Measurements from ENCODE around the gene ARF6.
"Not testable (repeated sequence)": the region's sequence is repeated elsewhere in the genome, so short reads cannot be mapped to it uniquely, and the experiment has no call there.

Gene ARF6

DNA sequence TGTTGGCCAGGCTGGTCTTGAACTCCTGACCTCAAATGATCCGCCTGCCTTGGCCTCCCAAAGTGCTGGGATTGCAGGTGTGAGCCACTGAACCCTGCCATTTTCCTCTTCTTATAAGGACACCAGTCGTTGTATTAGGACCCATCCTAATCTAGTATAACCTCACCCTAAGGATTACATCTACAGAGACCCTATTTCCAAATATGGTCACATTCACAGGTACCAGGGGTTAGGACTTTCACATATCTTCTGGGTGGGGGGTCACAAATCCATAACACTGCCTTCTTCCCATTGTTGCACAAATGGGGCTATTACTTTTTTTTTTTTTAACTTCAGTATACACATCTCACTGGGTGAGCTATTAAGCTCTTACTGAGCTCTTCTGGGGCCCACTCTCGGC is 38.6 kb downstream of the ARF6 start:
- TF ChIP-seq, protein P1, sequence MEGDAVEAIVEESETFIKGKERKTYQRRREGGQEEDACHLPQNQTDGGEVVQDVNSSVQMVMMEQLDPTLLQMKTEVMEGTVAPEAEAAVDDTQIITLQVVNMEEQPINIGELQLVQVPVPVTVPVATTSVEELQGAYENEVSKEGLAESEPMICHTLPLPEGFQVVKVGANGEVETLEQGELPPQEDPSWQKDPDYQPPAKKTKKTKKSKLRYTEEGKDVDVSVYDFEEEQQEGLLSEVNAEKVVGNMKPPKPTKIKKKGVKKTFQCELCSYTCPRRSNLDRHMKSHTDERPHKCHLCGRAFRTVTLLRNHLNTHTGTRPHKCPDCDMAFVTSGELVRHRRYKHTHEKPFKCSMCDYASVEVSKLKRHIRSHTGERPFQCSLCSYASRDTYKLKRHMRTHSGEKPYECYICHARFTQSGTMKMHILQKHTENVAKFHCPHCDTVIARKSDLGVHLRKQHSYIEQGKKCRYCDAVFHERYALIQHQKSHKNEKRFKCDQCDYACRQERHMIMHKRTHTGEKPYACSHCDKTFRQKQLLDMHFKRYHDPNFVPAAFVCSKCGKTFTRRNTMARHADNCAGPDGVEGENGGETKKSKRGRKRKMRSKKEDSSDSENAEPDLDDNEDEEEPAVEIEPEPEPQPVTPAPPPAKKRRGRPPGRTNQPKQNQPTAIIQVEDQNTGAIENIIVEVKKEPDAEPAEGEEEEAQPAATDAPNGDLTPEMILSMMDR (conservative IDR thresholded peaks at IDR 0.05; ENCODE audit: low read depth): no peak
- ChIA-PET CTCF (interaction anchor here (0.6 kb wide), 1 partner anchor 370 kb away, joined by 4 read pairs; no protein-coding TSS in a partner anchor), POLR2A (ENCODE audit: low non-redundant PET) (no interaction called here)
- no peak overlapping the region for H3K27ac ChIP-seq
- DNase-seq (ENCODE audit: low spot score): no peak

DNA sequence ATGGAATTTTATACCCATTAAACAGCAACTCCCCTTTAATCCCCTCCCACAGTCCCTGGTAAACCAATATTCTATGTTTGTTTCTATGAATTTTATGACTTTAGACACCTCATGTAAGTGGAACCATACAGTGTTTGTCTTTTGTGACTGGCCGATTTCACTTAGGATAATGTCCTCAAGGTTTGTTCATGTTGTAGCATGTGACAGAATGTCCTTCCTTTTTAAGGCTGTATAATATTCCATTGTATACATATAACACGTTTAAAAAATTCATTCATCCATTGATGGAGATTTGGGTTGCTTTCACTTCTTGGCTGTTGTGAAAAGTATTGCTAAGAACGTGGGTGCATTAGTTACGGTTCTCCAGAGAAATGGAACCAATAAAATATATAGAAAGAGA is 40.2 kb downstream of the ARF6 start:
- ChIA-PET CTCF (interaction anchor here (0.9 kb wide), 1 partner anchor 13 kb away, joined by 8 read pairs; no protein-coding TSS in a partner anchor), POLR2A (ENCODE audit: low non-redundant PET) (no interaction called here)
- no peak overlapping the region for H3K27ac ChIP-seq
- no peak for DNase-seq (ENCODE audit: low spot score)
- TF ChIP-seq, protein P1 (conservative IDR thresholded peaks at IDR 0.05; ENCODE audit: low read depth): no peak

DNA sequence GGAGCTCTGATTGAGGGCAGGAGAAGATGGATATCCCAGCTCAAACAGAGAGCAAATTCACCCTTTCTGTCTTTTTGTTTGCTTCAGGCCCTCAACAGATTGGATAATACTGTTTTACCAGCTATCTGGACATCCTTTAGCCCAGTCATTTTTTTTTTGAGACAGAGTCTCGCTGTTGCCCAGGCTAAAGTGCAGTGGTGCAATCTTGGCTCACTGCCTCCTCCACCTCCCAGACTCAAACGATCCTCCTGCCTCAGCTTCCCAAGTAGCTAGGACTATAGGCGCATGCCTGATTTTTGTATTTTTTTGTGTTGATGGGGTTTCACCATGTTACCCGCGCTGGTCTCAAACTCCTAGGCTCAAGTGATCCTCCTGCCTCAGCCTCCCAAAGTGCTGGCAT is 40.8 kb downstream of the ARF6 start:
- DNase-seq (ENCODE audit: low spot score): no peak
- CTCF ChIA-PET: no interaction called here
- POLR2A ChIA-PET (ENCODE audit: low non-redundant PET): no interaction called here
- TF ChIP-seq, protein P1 (conservative IDR thresholded peaks at IDR 0.05; ENCODE audit: low read depth): no peak
- no peak overlapping the region for H3K27ac ChIP-seq

DNA sequence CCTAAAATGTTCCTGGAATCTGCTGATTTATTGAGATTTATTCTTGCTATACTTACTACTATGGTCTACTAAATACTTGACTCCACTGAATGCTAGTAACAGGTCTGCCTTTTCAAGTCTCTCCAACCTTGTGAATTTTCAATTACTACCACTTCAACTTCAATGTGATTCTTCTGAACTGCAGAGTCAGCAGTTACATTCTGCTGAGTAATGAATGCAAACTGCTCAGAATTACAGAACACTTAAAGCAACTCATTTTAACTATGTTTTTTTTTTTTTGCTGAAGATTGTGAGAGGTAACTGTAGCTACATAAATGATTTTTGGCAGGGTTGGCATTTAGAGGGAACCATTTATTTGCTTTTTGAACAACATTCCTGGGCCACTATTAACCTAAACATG is 41.8 kb downstream of the ARF6 start:
- POLR2A ChIA-PET (ENCODE audit: low non-redundant PET): no interaction called here
- DNase-seq (ENCODE audit: low spot score): no peak
- CTCF ChIA-PET: no interaction called here
- TF ChIP-seq, protein P1 (conservative IDR thresholded peaks at IDR 0.05; ENCODE audit: low read depth): no peak
- no peak overlapping the region for H3K27ac ChIP-seq

DNA sequence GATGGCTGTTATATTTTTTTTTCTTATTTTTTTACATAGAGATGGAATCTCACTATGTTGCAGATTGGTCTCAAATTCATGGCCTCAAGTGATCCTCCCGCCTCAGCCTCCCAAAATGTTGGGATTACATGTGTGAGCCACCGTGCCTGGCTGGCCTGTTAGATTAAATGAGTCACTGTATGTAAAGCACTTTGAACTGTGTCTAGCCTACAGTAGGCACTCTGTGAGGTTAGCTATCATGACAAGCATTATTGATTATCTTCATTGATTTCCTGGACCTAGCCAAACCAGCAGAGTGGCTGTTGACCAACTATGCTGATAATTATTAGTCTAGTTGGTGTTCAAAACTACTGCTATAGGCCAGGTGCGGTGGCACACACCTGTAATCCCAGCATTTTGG is 42.6 kb downstream of the ARF6 start:
- ChIA-PET CTCF (no interaction called here), POLR2A (ENCODE audit: low non-redundant PET) (no interaction called here)
- DNase-seq (ENCODE audit: low spot score): no peak
- TF ChIP-seq, protein P1 (conservative IDR thresholded peaks at IDR 0.05; ENCODE audit: low read depth): no peak
- no peak overlapping the region for H3K27ac ChIP-seq

DNA sequence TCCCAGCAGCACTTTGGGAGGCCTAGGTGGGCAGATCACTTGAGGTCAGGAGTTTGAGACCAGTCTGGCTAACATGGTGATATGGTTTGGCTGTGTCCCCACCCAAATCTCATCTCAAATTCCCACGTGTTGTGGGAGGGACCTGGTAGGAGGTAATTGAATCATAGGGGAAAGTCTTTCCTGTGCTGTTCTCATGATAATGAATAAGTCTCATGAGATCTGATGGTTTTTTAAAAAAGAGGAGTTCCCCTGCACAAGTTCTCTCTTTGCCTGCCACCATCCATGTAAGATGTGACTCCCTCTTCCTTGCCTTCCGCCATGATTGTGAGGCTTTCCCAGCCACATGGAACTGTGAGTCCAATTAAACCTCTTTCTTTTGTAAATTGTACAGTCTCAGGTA is 43.4 kb downstream of the ARF6 start:
- POLR2A ChIA-PET (ENCODE audit: low non-redundant PET); H3K27ac ChIP-seq; DNase-seq (ENCODE audit: low spot score); CTCF ChIA-PET: not testable (repeated sequence)

DNA sequence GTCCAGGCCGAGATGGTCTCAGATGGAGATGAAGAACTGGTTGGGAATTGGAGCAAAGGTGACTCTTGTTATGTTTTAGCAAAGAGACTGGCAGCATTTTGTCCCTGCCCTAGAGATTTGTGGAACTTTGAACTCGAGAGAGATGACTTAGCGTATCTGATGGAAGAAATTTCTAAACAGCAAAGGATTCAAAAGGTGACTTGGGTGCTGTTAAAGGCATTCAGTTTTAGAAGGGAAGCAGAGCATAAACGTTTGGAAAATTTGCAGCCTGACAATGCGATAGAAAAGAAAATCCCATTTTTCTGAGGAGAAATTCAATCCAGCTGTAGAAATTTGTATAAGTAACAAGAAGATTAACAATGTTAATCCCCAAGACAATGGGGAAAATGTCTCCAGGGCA is 44.0 kb downstream of the ARF6 start:
- DNase-seq (ENCODE audit: low spot score); H3K27ac ChIP-seq; CTCF ChIA-PET; POLR2A ChIA-PET (ENCODE audit: low non-redundant PET): not testable (repeated sequence)

DNA sequence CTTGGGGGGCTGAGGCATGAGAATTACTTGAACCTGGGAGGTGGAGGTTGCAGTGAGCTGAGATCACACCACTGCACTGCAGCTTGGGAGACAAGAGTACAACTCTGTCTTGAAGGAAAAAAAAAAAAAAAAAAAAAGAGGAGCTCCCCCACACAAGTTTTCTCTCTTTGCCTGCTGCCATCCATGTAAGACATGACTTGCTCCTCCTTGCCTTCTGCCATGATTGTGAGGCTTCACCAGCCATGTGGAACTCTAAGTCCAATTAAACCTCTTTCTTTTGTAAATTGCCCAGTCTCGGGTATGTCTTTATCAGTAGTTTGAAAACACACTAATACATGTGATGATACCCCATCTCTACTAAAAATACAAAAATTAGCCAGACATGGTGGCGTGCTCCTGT is 46.3 kb downstream of the ARF6 start:
- CTCF ChIA-PET; DNase-seq (ENCODE audit: low spot score); H3K27ac ChIP-seq: not testable (repeated sequence)
- POLR2A ChIA-PET (ENCODE audit: low non-redundant PET): interaction anchor here (0.6 kb wide), 1 partner anchor 75 kb away, joined by 6 read pairs; no protein-coding TSS in a partner anchor

Data from RWPE1 (cell line).